ENCODE data around the gene CD209. TPM values are rescaled to one million over a fixed set of nuclear protein-coding genes. Genes with fewer than 3 reads are reported as not detected.

CD209 gene
- total RNA-seq, 4 donors from 2014 or later, result 2.6 to 14.4 (median 8.8) TPM; not detected in 1

GRCh38 chr19:7730286-7731217 is 16.8 kb downstream of the CD209 start:
- H3K4me1 ChIP-seq, result no peaks in the 10 kb centered on the region
- DNase-seq, result no peak
- TF ChIP-seq POLR2A (IDR thresholded peaks at IDR 0.05), result no peak
- no peak for TF ChIP-seq CTCF (IDR thresholded peaks at IDR 0.05)
- no peaks in the 10 kb centered on the region for H3K36me3 ChIP-seq
- intact Hi-C loops (cut with DNase I; ENCODE audit: low total_unique reads), result no loop called here
- H3K27ac ChIP-seq, result no peak overlapping the region
- H3K4me3 ChIP-seq, result no peak overlapping the region
- H3K27me3 ChIP-seq, result peaks cover 0 to 10% of the 10 kb centered on the region in 2 donors
- H3K9me3 ChIP-seq, result no peaks in the 10 kb centered on the region

- intact Hi-C loops (cut with DNase I; ENCODE audit: low total_unique reads), result no loop called here
- no peak overlapping the region for H3K4me3 ChIP-seq
- no peaks in the 10 kb centered on the region for H3K9me3 ChIP-seq
- TF ChIP-seq POLR2A (IDR thresholded peaks at IDR 0.05) (no peak), CTCF (IDR thresholded peaks at IDR 0.05) (no peak)
- peaks cover 0 to 10% of the 10 kb centered on the region in 2 donors for H3K27me3 ChIP-seq
- no peaks in the 10 kb centered on the region for H3K4me1 ChIP-seq
- DNase-seq, result no peak
- H3K36me3 ChIP-seq, result no peaks in the 10 kb centered on the region
- H3K27ac ChIP-seq, result no peak overlapping the region
Observed at GRCh38 chr19:7729831-7730285, 17.5 kb downstream of the CD209 start.

- Histone ChIP-seq H3K27ac (no peak overlapping the region), H3K4me1 (no peaks in the 10 kb centered on the region), H3K27me3 (peaks cover 0 to 10% of the 10 kb centered on the region in 2 donors), H3K9me3 (no peaks in the 10 kb centered on the region), H3K36me3 (no peaks in the 10 kb centered on the region), H3K4me3 (no peak overlapping the region)
- no peak for DNase-seq
- TF ChIP-seq POLR2A (IDR thresholded peaks at IDR 0.05), result no peak
- no peak for TF ChIP-seq CTCF (IDR thresholded peaks at IDR 0.05)
- intact Hi-C loops (cut with DNase I; ENCODE audit: low total_unique reads), result no loop called here
Observed at GRCh38 chr19:7729211-7729610, 18.1 kb downstream of the CD209 start.

GRCh38 chr19:7725791-7726190 is 21.5 kb downstream of the CD209 start:
- no peaks in the 10 kb centered on the region for H3K4me1 ChIP-seq

More at GRCh38 chr19:7725791-7726190, 21.5 kb downstream of the CD209 start:
- H3K9me3 ChIP-seq, result no peaks in the 10 kb centered on the region
- intact Hi-C loops (cut with DNase I; ENCODE audit: low total_unique reads), result no loop called here
- H3K27ac ChIP-seq, result no peak overlapping the region
- DNase-seq, result no peak
- H3K27me3 ChIP-seq, result peaks cover 0 to 10% of the 10 kb centered on the region in 2 donors
- no peaks in the 10 kb centered on the region for H3K36me3 ChIP-seq
- TF ChIP-seq CTCF (IDR thresholded peaks at IDR 0.05), result no peak
- no peak for TF ChIP-seq POLR2A (IDR thresholded peaks at IDR 0.05)
- no peak overlapping the region for H3K4me3 ChIP-seq

All from uterus (tissue), 4 donors.